T-helper 1 cell treated with Interleukin-12 subunit alpha and Interleukin-12 subunit beta and Interleukin-4 antibody, amounts not matched to agents 30 μg/mL and 1 μg/mL, for 36 hours (primary cell): ENCODE results near the gene REV1.

ENCODE experiments used
- H3K27ac Mint-ChIP-seq: one replicate; pipeline ENCODE4 v1.8.0; 2021; ENCODE audit warnings: mild to moderate bottlenecking, mixed read lengths
- H3K27me3 Mint-ChIP-seq: one replicate; pipeline ENCODE4 v1.8.0; 2021; ENCODE audit warnings: low read depth, mixed read lengths
- H3K36me3 Mint-ChIP-seq: one replicate; pipeline ENCODE4 v1.8.0; 2021; ENCODE audit warnings: low read depth, mixed read lengths
- H3K4me1 Mint-ChIP-seq: one replicate; pipeline ENCODE4 v1.8.0; 2021; ENCODE audit warnings: low read depth, mixed read lengths
- H3K4me3 Mint-ChIP-seq: one replicate; pipeline ENCODE4 v1.8.0; 2021; ENCODE audit warnings: mild to moderate bottlenecking, moderate library complexity, mixed read lengths
- H3K9me3 Mint-ChIP-seq: one replicate; pipeline ENCODE4 v1.8.0; 2021; ENCODE audit warnings: mixed read lengths

Gene REV1

DNA sequence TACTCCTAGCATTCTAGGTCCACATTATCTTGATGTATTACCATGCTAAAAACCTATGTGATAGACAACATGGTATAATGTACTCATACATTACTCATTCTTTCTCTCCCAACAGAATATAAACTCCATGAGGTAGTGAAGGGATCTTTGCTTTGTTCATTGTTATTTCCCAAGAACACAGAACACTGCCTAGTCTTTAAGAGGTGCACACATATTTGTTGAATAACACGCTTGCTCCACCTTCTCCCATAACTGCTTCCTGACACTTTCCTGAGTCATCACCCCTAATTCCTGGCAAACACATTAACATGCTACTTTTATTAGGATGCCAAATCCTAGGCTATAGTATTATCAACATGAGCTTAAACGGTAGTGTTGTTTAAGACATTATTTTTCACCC is 41.3 kb downstream of the REV1 start:
- Mint-ChIP-seq H3K4me1 (peaks cover 12% of the 10 kb centered on the region), H3K27ac (no peak overlapping the region), H3K4me3 (no peak overlapping the region), H3K9me3 (no peaks in the 10 kb centered on the region), H3K27me3 (no peaks in the 10 kb centered on the region), H3K36me3 (peaks cover 27% of the 10 kb centered on the region)

DNA sequence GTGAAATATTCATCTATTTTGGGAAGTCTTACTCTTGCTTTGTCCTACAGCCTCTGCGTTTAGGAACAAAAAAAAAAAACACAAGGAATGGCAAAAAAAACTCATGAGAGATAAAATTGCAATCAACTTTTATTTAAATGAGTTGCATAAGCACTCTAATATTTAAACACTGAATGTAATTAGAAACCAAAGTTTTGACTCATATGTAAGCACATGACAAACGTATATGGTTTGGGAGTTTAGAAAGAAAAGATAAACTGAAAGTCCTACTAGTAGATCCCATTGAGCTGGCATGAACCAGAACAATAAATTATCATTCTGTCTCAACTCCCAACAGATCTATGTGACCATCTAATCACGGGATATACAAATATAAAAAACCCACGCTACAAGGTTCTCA is 44.8 kb downstream of the REV1 start:
- Mint-ChIP-seq H3K4me1 (peaks cover 12% of the 10 kb centered on the region), H3K4me3 (no peak overlapping the region), H3K27ac (no peak overlapping the region), H3K9me3 (no peaks in the 10 kb centered on the region), H3K36me3 (peaks cover 11% of the 10 kb centered on the region), H3K27me3 (no peaks in the 10 kb centered on the region)

DNA sequence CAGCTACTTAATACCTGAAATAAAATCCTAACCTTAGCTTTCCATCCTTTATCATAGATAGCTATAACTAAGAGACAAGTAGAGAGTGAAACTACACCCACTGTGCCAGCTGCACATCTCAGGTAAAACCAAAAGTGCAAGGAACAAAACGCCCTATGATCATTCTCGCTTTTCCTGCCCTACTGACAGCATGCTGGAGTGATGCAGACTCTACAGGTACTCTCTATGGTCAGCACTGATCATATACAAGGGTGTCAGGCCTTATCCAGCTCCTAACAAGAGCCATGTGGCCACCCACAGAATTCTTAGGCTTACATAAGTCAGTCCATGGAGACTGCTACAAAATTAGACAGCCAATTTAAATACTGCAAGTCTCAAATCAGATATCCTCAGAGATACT is 45.6 kb downstream of the REV1 start:
- Mint-ChIP-seq H3K36me3 (peaks cover 11% of the 10 kb centered on the region), H3K4me3 (no peak overlapping the region), H3K27ac (peak overlapping the region; percentile 11), H3K4me1 (peaks cover 12% of the 10 kb centered on the region), H3K9me3 (no peaks in the 10 kb centered on the region), H3K27me3 (no peaks in the 10 kb centered on the region)

DNA sequence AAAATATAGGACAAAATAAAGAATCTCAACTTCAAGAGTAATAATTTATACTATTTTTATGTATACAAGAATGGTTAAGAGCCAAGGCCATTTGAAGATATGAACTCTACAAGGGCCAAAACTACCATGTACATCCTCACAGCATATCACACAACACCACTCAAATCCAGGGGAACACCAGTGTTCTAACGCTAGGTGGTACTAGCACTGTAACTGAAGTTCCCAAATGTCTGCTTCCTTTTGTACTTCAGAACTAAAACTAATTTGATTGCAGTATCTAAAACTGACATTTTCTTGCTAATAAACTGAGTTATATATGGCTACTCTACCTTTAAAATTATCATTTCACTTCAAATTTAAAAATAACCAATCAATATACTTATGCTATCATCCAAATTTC is 47.0 kb downstream of the REV1 start:
- Mint-ChIP-seq H3K36me3 (peaks cover 10% of the 10 kb centered on the region), H3K27ac (no peak overlapping the region), H3K9me3 (no peaks in the 10 kb centered on the region), H3K27me3 (no peaks in the 10 kb centered on the region), H3K4me3 (no peak overlapping the region), H3K4me1 (peaks cover 12% of the 10 kb centered on the region)

DNA sequence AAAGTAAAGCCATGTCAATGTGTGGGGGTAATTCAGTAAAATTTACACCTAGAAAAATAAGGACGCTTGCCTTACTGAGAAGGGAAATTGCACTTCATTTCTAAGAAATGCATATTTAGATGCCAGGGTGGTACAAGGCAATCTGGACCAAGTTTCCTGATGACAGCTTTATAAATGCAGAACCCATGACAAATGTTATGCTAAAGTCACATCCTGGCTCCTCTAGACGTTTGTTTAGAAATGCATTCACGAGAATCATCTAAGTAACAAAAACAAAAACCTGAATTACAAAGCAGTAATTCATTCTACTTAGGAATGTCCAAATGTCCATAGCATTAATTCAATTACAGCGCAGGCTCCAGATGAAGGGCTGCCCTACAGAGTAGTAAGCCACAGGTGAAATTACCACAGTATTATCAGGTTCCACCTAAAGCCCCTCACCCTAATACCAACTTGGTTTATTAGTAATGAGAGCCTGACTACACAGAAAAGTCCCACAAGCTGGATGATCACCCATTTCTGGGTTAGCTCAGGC is 49.8 kb downstream of the REV1 start:
- Mint-ChIP-seq H3K27ac (no peak overlapping the region), H3K27me3 (no peaks in the 10 kb centered on the region), H3K4me1 (peaks cover 8% of the 10 kb centered on the region), H3K9me3 (no peaks in the 10 kb centered on the region), H3K4me3 (no peak overlapping the region), H3K36me3 (peaks cover 10% of the 10 kb centered on the region)

DNA sequence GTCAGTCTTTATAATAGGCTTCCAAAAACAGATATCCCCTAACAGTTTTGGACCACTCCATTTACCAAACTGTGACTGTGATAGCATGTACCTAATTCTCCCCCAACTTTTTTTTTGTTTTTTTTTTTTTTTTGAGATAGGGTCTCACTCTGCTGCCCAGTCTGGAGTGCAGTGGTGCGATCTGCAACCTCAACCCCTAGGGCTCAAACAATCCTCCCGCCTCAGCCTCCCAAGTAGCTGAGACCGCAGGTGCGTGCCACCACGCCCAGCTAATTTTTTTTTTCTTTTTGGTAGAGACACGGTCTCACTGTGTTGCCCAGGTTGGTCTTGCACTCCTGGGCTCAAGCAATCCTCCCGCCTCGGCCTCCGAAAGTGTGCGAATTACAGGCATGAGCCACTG is 52.9 kb downstream of the REV1 start:
- H3K4me3 Mint-ChIP-seq = no peak overlapping the region
- H3K27ac Mint-ChIP-seq = no peak overlapping the region
- peaks cover 10% of the 10 kb centered on the region for H3K36me3 Mint-ChIP-seq
- H3K9me3 Mint-ChIP-seq = no peaks in the 10 kb centered on the region
- H3K27me3 Mint-ChIP-seq = no peaks in the 10 kb centered on the region
- H3K4me1 Mint-ChIP-seq = no peaks in the 10 kb centered on the region

DNA sequence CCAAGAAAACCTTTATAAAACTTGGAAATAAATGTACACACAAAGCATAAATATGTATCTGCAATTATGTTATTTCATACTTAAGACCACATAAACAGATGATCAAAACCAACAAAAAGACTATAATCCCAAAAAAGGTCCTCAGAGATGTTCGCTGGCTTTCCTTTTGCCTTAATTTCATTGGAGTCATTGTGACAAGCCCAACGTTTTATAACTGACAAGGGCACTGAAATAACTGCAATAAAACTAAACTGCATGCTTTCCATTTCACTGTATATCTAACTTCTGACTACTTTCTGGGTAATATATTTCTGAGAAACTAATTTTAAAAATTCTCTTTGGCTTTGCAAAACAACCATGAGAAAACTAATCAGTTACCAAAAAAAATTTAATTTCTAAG is 56.5 kb downstream of the REV1 start:
- Mint-ChIP-seq H3K9me3 (no peaks in the 10 kb centered on the region), H3K4me3 (no peak overlapping the region), H3K27me3 (no peaks in the 10 kb centered on the region), H3K4me1 (peaks cover 8% of the 10 kb centered on the region), H3K27ac (no peak overlapping the region), H3K36me3 (peaks cover 15% of the 10 kb centered on the region)

DNA sequence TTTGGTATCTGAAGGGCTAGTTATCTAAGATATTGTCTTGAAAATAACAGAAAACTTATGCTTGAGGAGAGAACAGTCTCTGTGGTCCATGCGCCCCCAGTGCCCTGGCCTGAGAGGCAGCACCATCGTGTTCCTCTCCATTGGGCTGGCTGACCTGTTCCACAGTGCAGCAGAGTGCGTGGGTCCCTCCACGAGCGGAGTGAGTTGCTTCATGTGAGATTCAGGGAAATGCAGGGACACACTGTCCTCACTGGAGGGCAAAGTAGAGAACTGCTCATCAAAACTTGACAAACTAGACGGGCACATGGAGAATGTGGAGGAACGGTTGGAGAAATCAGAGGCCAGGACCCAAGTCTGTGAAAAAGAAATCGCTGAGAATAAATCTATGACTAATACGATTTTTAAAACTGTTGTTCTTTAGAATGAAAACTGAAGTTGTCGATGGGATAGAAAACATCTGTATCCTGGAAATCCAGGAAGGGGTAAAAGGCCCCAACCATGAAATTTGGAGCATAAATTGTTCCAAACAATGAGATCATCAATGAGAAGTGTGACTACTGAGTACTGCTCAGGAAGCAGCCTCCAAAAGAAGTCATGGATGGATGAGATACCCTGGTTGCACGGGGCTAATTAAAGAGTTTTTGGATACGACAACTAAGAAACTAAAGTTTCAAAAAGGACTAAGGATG is 58.1 kb downstream of the REV1 start:
- H3K27ac Mint-ChIP-seq = no peak overlapping the region
- H3K36me3 Mint-ChIP-seq = peaks cover 11% of the 10 kb centered on the region
- H3K27me3 Mint-ChIP-seq = no peaks in the 10 kb centered on the region
- H3K4me1 Mint-ChIP-seq = peaks cover 8% of the 10 kb centered on the region
- no peaks in the 10 kb centered on the region for H3K9me3 Mint-ChIP-seq
- H3K4me3 Mint-ChIP-seq = no peak overlapping the region

DNA sequence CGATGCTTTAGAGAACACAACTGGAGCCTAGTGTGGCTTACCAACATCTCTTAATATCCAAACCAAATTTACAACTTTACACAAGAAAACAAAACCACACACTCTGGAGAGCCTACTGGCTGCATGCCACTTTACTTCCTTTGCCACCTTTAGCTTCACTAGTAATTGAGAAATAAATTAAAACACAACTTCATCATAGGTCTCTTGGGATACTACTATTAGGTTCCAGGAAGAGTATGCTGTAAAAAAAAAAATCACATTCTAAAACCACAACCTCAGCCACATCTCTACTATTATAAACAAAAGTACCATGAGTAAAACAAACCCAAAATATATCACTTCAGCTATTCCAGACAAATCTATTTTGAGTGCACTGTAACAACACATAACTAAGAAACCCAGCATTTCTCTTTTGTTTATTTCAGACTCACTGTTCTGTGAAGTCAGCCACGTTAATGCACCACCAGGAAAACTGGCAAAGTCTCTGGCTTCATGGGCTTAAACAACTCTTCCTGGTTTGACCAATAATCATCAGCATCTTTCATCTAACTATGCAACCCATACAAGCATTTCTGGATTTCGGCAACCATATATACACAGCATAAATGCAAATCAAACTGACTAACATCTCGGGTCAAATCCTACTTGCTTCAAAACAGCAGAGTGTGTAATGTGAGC is 59.1 kb downstream of the REV1 start:
- no peaks in the 10 kb centered on the region for H3K27me3 Mint-ChIP-seq
- peak overlapping the region; percentile 10 for H3K27ac Mint-ChIP-seq
- H3K9me3 Mint-ChIP-seq = no peaks in the 10 kb centered on the region
- H3K4me1 Mint-ChIP-seq = peaks cover 8% of the 10 kb centered on the region
- no peak overlapping the region for H3K4me3 Mint-ChIP-seq
- H3K36me3 Mint-ChIP-seq = peaks cover 11% of the 10 kb centered on the region

DNA sequence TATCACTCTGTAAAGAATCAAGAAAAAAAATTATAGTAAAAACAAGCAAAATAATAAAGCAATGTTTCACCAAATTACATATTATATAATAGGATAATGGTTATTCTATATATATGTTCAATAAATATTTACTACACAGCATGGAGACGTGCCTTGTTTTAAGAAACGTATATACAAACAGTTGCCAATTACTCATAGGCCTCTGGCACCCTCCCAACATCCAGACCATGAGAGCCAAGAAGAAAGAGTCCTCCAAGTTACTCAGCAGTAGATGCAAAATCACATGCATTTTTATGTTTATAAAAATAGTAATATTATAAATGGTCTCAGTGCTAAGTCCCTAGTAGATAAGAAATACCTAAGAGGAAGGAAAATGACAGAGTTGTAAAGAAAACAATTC is 64.8 kb downstream of the REV1 start:
- no peaks in the 10 kb centered on the region for H3K4me1 Mint-ChIP-seq
- H3K27me3 Mint-ChIP-seq = no peaks in the 10 kb centered on the region
- no peak overlapping the region for H3K27ac Mint-ChIP-seq
- no peaks in the 10 kb centered on the region for H3K9me3 Mint-ChIP-seq
- H3K4me3 Mint-ChIP-seq = no peak overlapping the region
- H3K36me3 Mint-ChIP-seq = peaks cover 13% of the 10 kb centered on the region

DNA sequence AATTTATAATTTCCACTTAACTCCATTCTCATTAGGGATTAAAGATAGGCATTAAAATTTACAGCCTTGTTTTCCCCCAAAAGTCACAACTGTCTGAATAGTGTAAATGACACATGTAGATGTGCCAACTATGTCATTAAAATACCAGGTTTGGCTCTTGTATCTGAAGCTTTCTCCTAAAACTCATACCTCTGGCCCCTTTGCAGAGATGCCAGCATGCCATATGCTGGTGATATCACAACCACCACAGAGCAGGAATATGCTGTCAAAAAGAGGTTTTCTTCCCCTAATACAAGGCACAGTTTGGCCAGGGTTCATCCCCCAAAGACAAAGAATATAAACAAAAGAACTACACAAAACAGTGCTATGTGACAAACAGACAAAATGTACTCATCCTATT is 65.4 kb downstream of the REV1 start:
- H3K4me3 Mint-ChIP-seq = no peak overlapping the region
- no peaks in the 10 kb centered on the region for H3K9me3 Mint-ChIP-seq
- no peaks in the 10 kb centered on the region for H3K4me1 Mint-ChIP-seq
- peaks cover 14% of the 10 kb centered on the region for H3K36me3 Mint-ChIP-seq
- H3K27ac Mint-ChIP-seq = no peak overlapping the region
- H3K27me3 Mint-ChIP-seq = no peaks in the 10 kb centered on the region

DNA sequence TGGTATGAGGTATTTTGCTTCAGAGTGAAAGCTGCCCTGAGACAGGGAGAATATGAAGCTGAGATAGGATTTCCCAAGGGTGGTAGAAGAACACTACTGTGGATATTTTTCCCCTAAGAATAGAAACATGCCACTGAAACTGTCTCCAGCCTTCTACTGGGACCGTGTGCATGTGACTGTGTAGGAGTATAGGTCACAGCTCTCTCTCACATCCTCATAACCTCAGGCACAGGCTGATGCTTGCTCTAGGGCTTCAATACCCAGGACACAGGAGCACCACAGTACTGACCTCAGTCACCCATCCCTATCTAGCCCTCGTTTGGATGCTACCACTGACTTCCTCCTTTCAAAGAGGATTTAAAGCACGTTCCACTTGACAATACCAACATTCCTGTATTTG is 67.2 kb downstream of the REV1 start:
- no peaks in the 10 kb centered on the region for H3K4me1 Mint-ChIP-seq
- no peaks in the 10 kb centered on the region for H3K9me3 Mint-ChIP-seq
- no peak overlapping the region for H3K27ac Mint-ChIP-seq
- H3K36me3 Mint-ChIP-seq = peaks cover 11% of the 10 kb centered on the region
- H3K4me3 Mint-ChIP-seq = no peak overlapping the region
- no peaks in the 10 kb centered on the region for H3K27me3 Mint-ChIP-seq

DNA sequence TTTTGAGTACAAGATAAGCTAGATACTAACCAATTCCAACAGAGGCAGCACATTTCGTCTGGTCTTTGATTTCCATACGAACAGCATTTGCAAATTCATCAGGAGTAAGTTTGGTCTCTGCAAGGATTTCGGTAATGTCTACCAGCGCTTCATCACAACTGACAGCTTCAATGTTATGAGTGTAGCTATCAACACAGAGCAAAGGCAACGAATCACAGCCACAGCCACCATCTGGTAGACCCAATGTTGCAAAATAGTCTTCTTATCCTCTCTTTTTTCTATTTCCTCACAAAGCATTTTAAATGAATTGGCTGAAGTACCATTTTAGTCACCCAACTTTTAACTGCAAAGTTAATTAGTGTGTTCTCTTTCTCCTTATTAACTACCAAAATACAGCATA is 68.3 kb downstream of the REV1 start:
- Mint-ChIP-seq H3K36me3 (peaks cover 16% of the 10 kb centered on the region), H3K4me3 (no peak overlapping the region), H3K9me3 (no peaks in the 10 kb centered on the region), H3K4me1 (no peaks in the 10 kb centered on the region), H3K27ac (no peak overlapping the region), H3K27me3 (no peaks in the 10 kb centered on the region)

DNA sequence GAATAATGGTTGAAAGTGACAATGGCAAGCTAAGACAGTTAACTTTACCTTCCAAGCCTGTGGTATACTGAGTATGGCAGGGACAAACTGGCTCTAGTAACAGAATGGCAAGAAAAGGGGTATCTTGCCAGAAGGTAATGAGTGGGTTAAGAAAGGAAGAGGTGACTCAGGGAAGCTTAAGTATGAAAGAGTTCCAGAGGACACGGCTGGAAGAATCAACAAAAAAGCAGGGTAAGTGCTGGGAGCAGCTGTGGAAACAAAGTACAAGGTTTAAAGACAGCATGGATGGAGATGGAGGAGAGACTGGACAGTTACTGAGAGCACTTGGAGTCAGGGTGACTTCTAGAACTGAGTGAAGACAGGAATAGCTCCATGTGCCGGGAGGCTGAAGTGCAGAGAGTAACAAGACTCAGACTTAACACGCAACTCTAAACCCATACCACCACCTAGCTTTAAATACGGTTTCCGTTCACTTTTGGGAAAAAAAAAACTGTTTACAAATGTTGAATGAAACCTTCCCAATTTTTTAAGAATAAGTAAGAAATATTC is 69.0 kb downstream of the REV1 start:
- Mint-ChIP-seq H3K27ac (no peak overlapping the region), H3K36me3 (peaks cover 16% of the 10 kb centered on the region)

DNA sequence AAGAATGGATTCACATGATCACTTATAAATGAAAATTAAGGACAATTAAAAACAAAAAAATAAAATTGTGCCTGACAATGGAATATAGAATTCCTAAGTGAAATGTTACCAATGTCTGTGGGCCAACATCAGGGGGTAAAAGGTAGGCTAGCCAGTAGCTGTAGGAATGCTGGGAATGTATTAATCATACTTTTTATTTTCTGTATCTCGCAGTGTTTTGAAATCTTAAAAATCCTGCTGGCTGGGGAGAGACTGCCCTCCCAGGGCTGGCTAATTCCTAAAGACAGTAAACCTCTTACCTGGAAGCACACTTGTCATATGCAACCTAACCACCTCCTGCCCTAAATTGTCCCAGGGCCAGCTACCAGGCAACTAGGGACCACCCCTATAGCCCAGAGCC is 69.8 kb downstream of the REV1 start:
- H3K4me1 Mint-ChIP-seq = no peaks in the 10 kb centered on the region
- H3K9me3 Mint-ChIP-seq = no peaks in the 10 kb centered on the region
- no peak overlapping the region for H3K27ac Mint-ChIP-seq
- peaks cover 16% of the 10 kb centered on the region for H3K36me3 Mint-ChIP-seq
- H3K4me3 Mint-ChIP-seq = no peak overlapping the region
- no peaks in the 10 kb centered on the region for H3K27me3 Mint-ChIP-seq

More for the DNA sequence above, 69.0 kb downstream of the REV1 start:
- Mint-ChIP-seq H3K4me3 (no peak overlapping the region), H3K27me3 (no peaks in the 10 kb centered on the region), H3K9me3 (no peaks in the 10 kb centered on the region), H3K4me1 (no peaks in the 10 kb centered on the region)
